HepG2 (cell line): ENCODE results near the gene C9orf50. TPM values are rescaled to one million over a fixed set of nuclear protein-coding genes. Genes with fewer than 3 reads are reported as not detected.
A peak's percentile ranks its signal among the peaks of the same experiment; 100 is the strongest.

Experiments used
- GLI4 ChIP-seq: sonication (generic); formaldehyde crosslinking; IDR thresholded peaks from 2 replicates; pipeline ENCODE4 v1.5.1; 2020; ENCODE audit warnings: missing genetic modification reagents, mild to moderate bottlenecking, moderate library complexity, borderline replicate concordance
- HMG20B ChIP-seq: conservative IDR thresholded peaks from 2 replicates; pipeline ENCODE4 v1.6.1; 2016; ENCODE audit warnings: missing genetic modification reagents, missing compliant biosample characterization
- IKZF1 ChIP-seq: fragments of 450-650 bp; IDR thresholded peaks from 2 replicates; pipeline ENCODE4 v1.7.1; 2016
- KAT8 ChIP-seq: IDR thresholded peaks from 2 replicates; pipeline ENCODE4 v1.6.1; 2016; ENCODE audit warnings: missing genetic modification reagents, missing compliant biosample characterization
- MTA1 ChIP-seq: sonication (generic); formaldehyde crosslinking; IDR thresholded peaks from 2 replicates; pipeline ENCODE4 v1.4.0; 2020; ENCODE audit warnings: missing genetic modification reagents, mild to moderate bottlenecking, borderline replicate concordance
- NBN ChIP-seq: fragments of 450-650 bp; conservative IDR thresholded peaks from 2 replicates; pipeline ENCODE4 v1.6.1; 2017
- NFATC3 ChIP-seq: sonication (generic); formaldehyde crosslinking; IDR thresholded peaks from 2 replicates; pipeline ENCODE4 v1.5.1; 2020; ENCODE audit warnings: mild to moderate bottlenecking, missing genetic modification reagents
- NONO ChIP-seq, 2 experiments: fragments of 450-650 bp in 1 of 2; sonication (generic) in 1 of 2; formaldehyde crosslinking in 1 of 2; IDR thresholded peaks in 1 of 2; conservative IDR thresholded peaks in 1 of 2; 2 replicates each; pipeline versions ENCODE4 v1.6.1 to v1.8.0; 2017 to 2022; ENCODE audit warnings: mild to moderate bottlenecking in 1 of 2, missing genetic modification reagents in 1 of 2, moderate library complexity in 1 of 2
- POLR2AphosphoS2 ChIP-seq: IDR thresholded peaks from 2 replicates; pipeline ENCODE4 v1.6.1; 2011; ENCODE audit warnings: low read depth, low read length, improper control_type of control experiment
- RXRB ChIP-seq: IDR thresholded peaks from 2 replicates; pipeline ENCODE4 v1.6.1; 2016; ENCODE audit warnings: borderline replicate concordance, missing genetic modification reagents, missing compliant biosample characterization
- STAG1 ChIP-seq: sonication (generic); formaldehyde crosslinking; IDR thresholded peaks from 2 replicates; pipeline ENCODE4 v1.4.0; 2020; ENCODE audit warnings: missing genetic modification reagents
- TBP ChIP-seq: sonication (generic); formaldehyde crosslinking; IDR thresholded peaks from 2 replicates; pipeline ENCODE4 v1.5.0; 2020; ENCODE audit warnings: missing genetic modification reagents
- ZBTB38 ChIP-seq: sonication (generic); formaldehyde crosslinking; IDR thresholded peaks from 2 replicates; pipeline ENCODE4 v1.5.1; 2020; ENCODE audit warnings: mild to moderate bottlenecking, missing genetic modification reagents
- ZNF17 ChIP-seq: sonication (generic); formaldehyde crosslinking; IDR thresholded peaks from 2 replicates; pipeline ENCODE4 v1.5.0; 2020; ENCODE audit warnings: mild to moderate bottlenecking, missing genetic modification reagents
- ZNF34 ChIP-seq: sonication (generic); formaldehyde crosslinking; IDR thresholded peaks from 2 replicates; pipeline ENCODE4 v1.4.0; 2020; ENCODE audit warnings: mild to moderate bottlenecking, missing genetic modification reagents, borderline replicate concordance
- ZNF343 ChIP-seq: sonication (generic); formaldehyde crosslinking; IDR thresholded peaks from 2 replicates; pipeline ENCODE4 v1.4.0; 2020; ENCODE audit warnings: mild to moderate bottlenecking, missing genetic modification reagents
- ZNF570 ChIP-seq: sonication (generic); formaldehyde crosslinking; IDR thresholded peaks from 2 replicates; pipeline ENCODE4 v1.4.0; 2020; ENCODE audit warnings: mild to moderate bottlenecking, missing genetic modification reagents, borderline replicate concordance
- ZNF660 ChIP-seq: sonication (generic); formaldehyde crosslinking; IDR thresholded peaks from 2 replicates; pipeline ENCODE4 v1.5.1; 2020; ENCODE audit warnings: mild to moderate bottlenecking, low read depth, missing genetic modification reagents, borderline replicate concordance
- polyA plus RNA-seq, 8 experiments: library from polyadenylated mRNA; depleted of rRNA in 3 of 8; stranded (reverse) in 7 of 8; unstranded in 1 of 8; fragments of >200 nt; fragmentation: Illumina TruSeq in 4 of 8; extraction: Trizol in 4 of 8; gene quantifications; 2 replicates each; pipeline versions ENCODE4 v1.2.1 to v1.2.3, GENCODE V29; 2011 to 2016; ENCODE audit warnings: low read depth in 4 of 8, missing spikeins in 1 of 8, mixed read lengths in 1 of 8; ENCODE audit not compliant: insufficient read depth in 1 of 8
- total RNA-seq, 5 experiments: library from RNA; depleted of rRNA; stranded (reverse); fragments of >200 nt; fragmentation: Illumina TruSeq; extraction: Trizol; gene quantifications; 2 replicates each; pipeline ENCODE4 v1.2.3, GENCODE V29; 2016; ENCODE audit warnings: low read depth in 1 of 5
- TF ChIP-seq, protein P1 (sequence below): sonication (generic); formaldehyde crosslinking; IDR thresholded peaks from 2 replicates; pipeline ENCODE4 v1.5.1; 2020; ENCODE audit warnings: missing genetic modification reagents, mild to moderate bottlenecking, borderline replicate concordance
- TF ChIP-seq, protein P2 (sequence below): IDR thresholded peaks from 2 replicates; pipeline ENCODE4 v1.6.1; 2018; ENCODE audit warnings: missing genetic modification reagents, mild to moderate bottlenecking, missing compliant biosample characterization
- TF ChIP-seq, protein P3 (sequence below): sonication (generic); formaldehyde crosslinking; IDR thresholded peaks from 2 replicates; pipeline ENCODE4 v1.5.1; 2020; ENCODE audit warnings: mild to moderate bottlenecking, missing genetic modification reagents, moderate library complexity

Gene C9orf50
- total and polyA plus RNA-seq, 2 of the 13 experiments (the other 11 are each of a cell fraction or from before 2014, with no cell fraction given): not detected

DNA sequence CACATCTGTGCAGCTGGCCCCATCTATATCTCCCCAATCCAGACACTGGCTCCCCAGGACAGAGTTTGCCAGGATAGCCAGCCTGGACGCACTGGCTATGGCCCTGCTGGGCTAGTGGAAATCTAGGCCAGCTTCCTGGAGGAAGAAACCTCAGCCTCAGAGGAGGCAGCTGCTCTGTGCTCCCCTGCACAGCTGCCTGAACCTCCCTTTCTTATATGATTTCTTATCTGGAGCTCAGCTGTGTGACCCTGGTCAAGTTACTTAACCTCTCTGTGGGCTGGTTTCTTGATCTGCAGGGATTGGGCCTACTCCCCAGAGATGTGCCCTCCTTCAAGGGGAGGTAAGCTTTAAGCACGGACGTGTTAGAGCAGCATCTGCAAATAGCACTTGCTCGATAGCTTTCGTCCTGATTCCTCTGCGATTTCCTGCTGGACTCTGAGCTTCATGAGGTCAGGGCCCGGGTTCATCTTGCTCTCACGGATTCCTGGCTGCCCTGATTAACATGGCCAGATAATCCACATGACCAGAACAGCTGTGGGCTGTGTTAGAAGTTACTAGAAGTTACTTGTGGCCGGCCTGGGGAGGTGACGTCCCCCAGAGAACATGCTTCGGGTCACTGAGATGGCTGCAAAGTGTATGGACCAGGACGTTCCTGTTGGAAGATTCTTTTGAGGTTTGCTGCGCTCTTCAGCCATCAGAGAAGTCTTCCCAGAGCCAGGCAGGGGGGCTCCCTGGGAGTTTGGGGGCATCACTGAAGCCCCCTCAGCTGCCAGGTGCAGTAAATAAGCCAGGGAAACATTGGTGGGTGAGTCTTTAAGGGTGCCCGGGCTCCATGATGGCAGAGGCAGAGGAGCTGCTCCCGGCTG is 14.5 kb downstream of the C9orf50 start (continued):
- TF ChIP-seq, protein P1, sequence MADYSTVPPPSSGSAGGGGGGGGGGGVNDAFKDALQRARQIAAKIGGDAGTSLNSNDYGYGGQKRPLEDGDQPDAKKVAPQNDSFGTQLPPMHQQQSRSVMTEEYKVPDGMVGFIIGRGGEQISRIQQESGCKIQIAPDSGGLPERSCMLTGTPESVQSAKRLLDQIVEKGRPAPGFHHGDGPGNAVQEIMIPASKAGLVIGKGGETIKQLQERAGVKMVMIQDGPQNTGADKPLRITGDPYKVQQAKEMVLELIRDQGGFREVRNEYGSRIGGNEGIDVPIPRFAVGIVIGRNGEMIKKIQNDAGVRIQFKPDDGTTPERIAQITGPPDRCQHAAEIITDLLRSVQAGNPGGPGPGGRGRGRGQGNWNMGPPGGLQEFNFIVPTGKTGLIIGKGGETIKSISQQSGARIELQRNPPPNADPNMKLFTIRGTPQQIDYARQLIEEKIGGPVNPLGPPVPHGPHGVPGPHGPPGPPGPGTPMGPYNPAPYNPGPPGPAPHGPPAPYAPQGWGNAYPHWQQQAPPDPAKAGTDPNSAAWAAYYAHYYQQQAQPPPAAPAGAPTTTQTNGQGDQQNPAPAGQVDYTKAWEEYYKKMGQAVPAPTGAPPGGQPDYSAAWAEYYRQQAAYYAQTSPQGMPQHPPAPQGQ (CRISPR knock-in tag): 0 out of 2 replicates have a peak, but pooled peaks have one; percentile 38
- no peak for TF ChIP-seq TBP (CRISPR knock-in tag)
- TF ChIP-seq STAG1 (CRISPR knock-in tag): no peak
- TF ChIP-seq, protein P2, sequence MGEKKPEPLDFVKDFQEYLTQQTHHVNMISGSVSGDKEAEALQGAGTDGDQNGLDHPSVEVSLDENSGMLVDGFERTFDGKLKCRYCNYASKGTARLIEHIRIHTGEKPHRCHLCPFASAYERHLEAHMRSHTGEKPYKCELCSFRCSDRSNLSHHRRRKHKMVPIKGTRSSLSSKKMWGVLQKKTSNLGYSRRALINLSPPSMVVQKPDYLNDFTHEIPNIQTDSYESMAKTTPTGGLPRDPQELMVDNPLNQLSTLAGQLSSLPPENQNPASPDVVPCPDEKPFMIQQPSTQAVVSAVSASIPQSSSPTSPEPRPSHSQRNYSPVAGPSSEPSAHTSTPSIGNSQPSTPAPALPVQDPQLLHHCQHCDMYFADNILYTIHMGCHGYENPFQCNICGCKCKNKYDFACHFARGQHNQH (CRISPR knock-in tag): peak; percentile 60; the same call in 1 of the 2 replicates
- no peak for TF ChIP-seq NONO (IDR thresholded peaks at IDR 0.05)
- TF ChIP-seq NONO (CRISPR knock-in tag; conservative IDR thresholded peaks at IDR 0.05): peak; percentile 47; the same call in 1 of the 2 replicates
- no peak for TF ChIP-seq ZNF17 (CRISPR knock-in tag)
- peak; percentile 28; the same call in 1 of the 2 replicates for TF ChIP-seq HMG20B (CRISPR knock-in tag)
- TF ChIP-seq ZNF343 (CRISPR knock-in tag): no peak
- TF ChIP-seq ZNF660: no peak
- TF ChIP-seq NBN: no peak
- no peak for TF ChIP-seq GLI4 (CRISPR knock-in tag)
- TF ChIP-seq IKZF1: no peak
- peak; percentile 72; the same call in 1 of the 2 replicates for TF ChIP-seq ZBTB38
- TF ChIP-seq POLR2AphosphoS2: no peak
- TF ChIP-seq, protein P3, sequence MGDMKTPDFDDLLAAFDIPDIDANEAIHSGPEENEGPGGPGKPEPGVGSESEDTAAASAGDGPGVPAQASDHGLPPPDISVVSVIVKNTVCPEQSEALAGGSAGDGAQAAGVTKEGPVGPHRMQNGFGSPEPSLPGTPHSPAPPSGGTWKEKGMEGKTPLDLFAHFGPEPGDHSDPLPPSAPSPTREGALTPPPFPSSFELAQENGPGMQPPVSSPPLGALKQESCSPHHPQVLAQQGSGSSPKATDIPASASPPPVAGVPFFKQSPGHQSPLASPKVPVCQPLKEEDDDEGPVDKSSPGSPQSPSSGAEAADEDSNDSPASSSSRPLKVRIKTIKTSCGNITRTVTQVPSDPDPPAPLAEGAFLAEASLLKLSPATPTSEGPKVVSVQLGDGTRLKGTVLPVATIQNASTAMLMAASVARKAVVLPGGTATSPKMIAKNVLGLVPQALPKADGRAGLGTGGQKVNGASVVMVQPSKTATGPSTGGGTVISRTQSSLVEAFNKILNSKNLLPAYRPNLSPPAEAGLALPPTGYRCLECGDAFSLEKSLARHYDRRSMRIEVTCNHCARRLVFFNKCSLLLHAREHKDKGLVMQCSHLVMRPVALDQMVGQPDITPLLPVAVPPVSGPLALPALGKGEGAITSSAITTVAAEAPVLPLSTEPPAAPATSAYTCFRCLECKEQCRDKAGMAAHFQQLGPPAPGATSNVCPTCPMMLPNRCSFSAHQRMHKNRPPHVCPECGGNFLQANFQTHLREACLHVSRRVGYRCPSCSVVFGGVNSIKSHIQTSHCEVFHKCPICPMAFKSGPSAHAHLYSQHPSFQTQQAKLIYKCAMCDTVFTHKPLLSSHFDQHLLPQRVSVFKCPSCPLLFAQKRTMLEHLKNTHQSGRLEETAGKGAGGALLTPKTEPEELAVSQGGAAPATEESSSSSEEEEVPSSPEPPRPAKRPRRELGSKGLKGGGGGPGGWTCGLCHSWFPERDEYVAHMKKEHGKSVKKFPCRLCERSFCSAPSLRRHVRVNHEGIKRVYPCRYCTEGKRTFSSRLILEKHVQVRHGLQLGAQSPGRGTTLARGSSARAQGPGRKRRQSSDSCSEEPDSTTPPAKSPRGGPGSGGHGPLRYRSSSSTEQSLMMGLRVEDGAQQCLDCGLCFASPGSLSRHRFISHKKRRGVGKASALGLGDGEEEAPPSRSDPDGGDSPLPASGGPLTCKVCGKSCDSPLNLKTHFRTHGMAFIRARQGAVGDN (CRISPR knock-in tag): peak; percentile 80
- peak; percentile 89 for TF ChIP-seq RXRB (CRISPR knock-in tag)
- no peak for TF ChIP-seq MTA1 (CRISPR knock-in tag)
- TF ChIP-seq ZNF34 (CRISPR knock-in tag): no peak
- no peak for TF ChIP-seq NFATC3 (CRISPR knock-in tag)
- TF ChIP-seq KAT8: peak; percentile 56; the same call in 1 of the 2 replicates
- TF ChIP-seq ZNF570 (CRISPR knock-in tag): no peak
